GM12872 (cell line): Measurements from ENCODE around the gene IER3IP1.

Experiments used
- CTCF ChIP-seq: IDR thresholded peaks from 3 replicates; pipeline ENCODE4 v1.5.1; 2011; ENCODE audit warnings: low read depth, mild to moderate bottlenecking, low read length, moderate library complexity; ENCODE audit not compliant: insufficient read depth

The IER3IP1 gene

GRCh38 chr18:47150824-47151366 is 25.3 kb downstream of the IER3IP1 start:
- no peak for TF ChIP-seq CTCF

GRCh38 chr18:47150029-47150823 is 25.9 kb downstream of the IER3IP1 start, which contains the start of gene HDHD2:
HDHD2 (minus strand) TSS chr18:47150500; CDS start chr18:47136439, 14,061 bp downstream.
- no peak for TF ChIP-seq CTCF

GRCh38 chr18:47149457-47150028 is 26.6 kb downstream of the IER3IP1 start:
- TF ChIP-seq CTCF, result no peak

GRCh38 chr18:47146206-47146605 is 30.0 kb downstream of the IER3IP1 start:
- TF ChIP-seq CTCF, result no peak

DNA sequence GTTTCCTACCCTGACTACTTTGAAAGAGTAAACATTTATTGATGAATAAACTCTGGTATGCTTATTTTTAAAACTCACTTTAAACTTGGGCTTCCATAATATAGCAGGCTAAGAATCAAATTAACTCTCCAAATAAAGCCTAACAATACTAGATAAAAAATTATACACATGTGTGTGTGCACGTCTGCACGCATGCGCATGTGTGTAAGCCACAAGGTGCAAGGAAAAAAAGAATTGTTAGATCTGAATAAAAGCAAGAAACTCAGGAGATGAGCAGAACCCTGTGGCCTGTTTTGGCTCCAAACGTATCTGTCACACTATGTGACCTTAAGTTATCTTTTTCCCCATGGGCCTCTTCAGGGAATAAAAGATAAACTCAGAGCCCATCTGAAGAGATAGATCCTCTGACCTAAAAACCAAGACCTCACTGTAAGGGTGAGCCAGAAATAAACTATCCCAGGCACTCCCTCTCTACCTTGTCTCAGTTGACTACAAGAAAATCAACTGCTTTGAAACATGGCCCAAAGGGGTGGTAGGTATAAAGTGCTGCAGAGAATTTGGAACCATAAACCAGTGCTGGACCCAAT is 32.2 kb downstream of the IER3IP1 start:
- no peak for TF ChIP-seq CTCF

- no peak for TF ChIP-seq CTCF
Observed at GRCh38 chr18:47143153-47143552, 33.0 kb downstream of the IER3IP1 start.

GRCh38 chr18:47141289-47141688 is 34.9 kb downstream of the IER3IP1 start:
- TF ChIP-seq CTCF, result no peak
